CD4-positive, alpha-beta T cell (primary cell): ENCODE measurements around the gene NPSR1. TPM values are rescaled to one million over a fixed set of nuclear protein-coding genes. Genes with fewer than 3 reads are reported as not detected.

Experiments
- ATAC-seq: fragments of 200-7000 bp; cut with Tn5 transposase; one replicate; pipeline ENCODE4 v1.10.0; 2022; ENCODE audit warnings: mild to moderate bottlenecking; ENCODE audit not compliant: poor library complexity
- CTCF ChIA-PET: fragments of 350-600 bp; sonication (Branson Sonifier 250); formaldehyde crosslinking; loops from one replicate; lab custom pipeline; 2021; ENCODE audit warnings: antibody characterized with exemption, inconsistent platforms; lab: Charles Lee
- POLR2A ChIA-PET: fragments of 350-600 bp; sonication (Branson Sonifier 250); formaldehyde crosslinking; loops from one replicate; lab custom pipeline; 2021; ENCODE audit warnings: antibody characterized with exemption, inconsistent platforms; lab: Charles Lee
- DNase-seq, 14 experiments: peaks; one replicate each; pipeline ENCODE4 v3.0.0-alpha.2; 2013 to 2020; ENCODE audit warnings: mixed read lengths in 2 of 14
- H3K27ac ChIP-seq, 2 donors: one replicate each; pipeline versions ENCODE4 v1.5.1 to v1.7.0; 2013; ENCODE audit warnings: low read length in 2 of 2, low read depth in 1 of 2, mild to moderate bottlenecking in 1 of 2
- H3K27me3 ChIP-seq, 2 experiments: 1 replicate in 1 of 2; 2 replicates in 1 of 2; pipeline versions ENCODE4 v1.6.1 to v1.7.0; 2013; ENCODE audit warnings: low read length in 2 of 2, control low read depth in 1 of 2, mild to moderate bottlenecking in 1 of 2, moderate library complexity in 1 of 2; ENCODE audit not compliant: insufficient read depth in 2 of 2, control insufficient read depth in 1 of 2
- H3K36me3 ChIP-seq: one replicate; pipeline ENCODE4 v1.6.1; 2013; ENCODE audit warnings: low read length, control low read depth; ENCODE audit not compliant: insufficient read depth
- H3K4me1 ChIP-seq: one replicate; pipeline ENCODE4 v1.6.1; 2013; ENCODE audit warnings: low read length, control low read depth; ENCODE audit not compliant: insufficient read depth
- H3K4me3 ChIP-seq: one replicate; pipeline ENCODE4 v1.5.1; 2013; ENCODE audit warnings: mild to moderate bottlenecking, low read length, moderate library complexity
- H3K9me3 ChIP-seq, 2 experiments: 1 replicate in 1 of 2; 2 replicates in 1 of 2; pipeline versions ENCODE4 v1.6.1 to v1.7.0; 2013; ENCODE audit warnings: low read length in 2 of 2, mild to moderate bottlenecking in 2 of 2, control low read depth in 1 of 2, moderate library complexity in 1 of 2; ENCODE audit not compliant: control insufficient read depth in 1 of 2, insufficient read depth in 1 of 2
- H3K27ac Mint-ChIP-seq: one replicate; pipeline ENCODE4 v1.8.0; 2020; ENCODE audit warnings: mixed read lengths
- H3K27me3 Mint-ChIP-seq: one replicate; pipeline ENCODE4 v1.8.0; 2021; ENCODE audit warnings: mixed read lengths
- H3K36me3 Mint-ChIP-seq: one replicate; pipeline ENCODE4 v1.8.0; 2021; ENCODE audit warnings: low read depth, mixed read lengths
- H3K4me1 Mint-ChIP-seq: one replicate; pipeline ENCODE4 v1.8.0; 2021; ENCODE audit warnings: low read depth, mixed read lengths
- H3K4me3 Mint-ChIP-seq: one replicate; pipeline ENCODE4 v1.8.0; 2020; ENCODE audit warnings: mild to moderate bottlenecking, mixed read lengths
- H3K9me3 Mint-ChIP-seq: one replicate; pipeline ENCODE4 v1.8.0; 2020; ENCODE audit warnings: mixed read lengths
- CTCF ChIP-seq: fragments of 200-600 bp; IDR thresholded peaks from one replicate; pipeline ENCODE4 v1.8.0; 2022; ENCODE audit warnings: antibody characterized with exemption, mild to moderate bottlenecking
- intact Hi-C, 2 experiments: fragments of 100-400 bp; cut with DNase I in 1 of 2; cut with micrococcal nuclease in 1 of 2; formaldehyde crosslinking; loops; one replicate each; pipeline versions ENCODE4 v1.15.1 to v1.9.0; 2023 to 2025; cut with DNase I, micrococcal nuclease
- total RNA-seq, 174 experiments: library from RNA in 2 of 174; stranded (reverse) in 2 of 174; gene quantifications; one replicate each; pipeline ENCODE4 v1.2.3 and lab custom pipeline; 2021 to 2026

The NPSR1 gene
- total RNA-seq, 2 experiments from 2014 or later = not detected

- no peak overlapping the region for H3K27ac ChIP-seq
- TF ChIP-seq CTCF = no peak
- Mint-ChIP-seq H3K9me3 (no peaks in the 10 kb centered on the region), H3K4me3 (no peak overlapping the region), H3K27me3 (no peaks in the 10 kb centered on the region), H3K27ac (no peak overlapping the region), H3K4me1 (no peaks in the 10 kb centered on the region), H3K36me3 (no peaks in the 10 kb centered on the region)
- DNase-seq (no peak), ATAC-seq (no peak)
- no peaks in the 10 kb centered on the region for H3K4me1 ChIP-seq
- no peaks in the 10 kb centered on the region for H3K36me3 ChIP-seq
- no peaks in the 10 kb centered on the region for H3K27me3 ChIP-seq
- intact Hi-C loops = no loop called here
- H3K4me3 ChIP-seq = no peak overlapping the region
- H3K9me3 ChIP-seq = no peaks in the 10 kb centered on the region
- POLR2A ChIA-PET = no interaction called here
- CTCF ChIA-PET = no interaction called here
Observed at GRCh38 chr7:34734771-34735170, 76.8 kb downstream of the NPSR1 start.

GRCh38 chr7:34735526-34735925, 77.5 kb downstream of the NPSR1 start:
- Mint-ChIP-seq H3K4me3 (no peak overlapping the region), H3K36me3 (no peaks in the 10 kb centered on the region), H3K27me3 (no peaks in the 10 kb centered on the region), H3K9me3 (no peaks in the 10 kb centered on the region), H3K27ac (no peak overlapping the region), H3K4me1 (no peaks in the 10 kb centered on the region)
- peaks cover 0 to under 1% of the 10 kb centered on the region in 2 experiments for H3K27me3 ChIP-seq
- H3K4me3 ChIP-seq = no peak overlapping the region
- H3K27ac ChIP-seq = no peak overlapping the region
- ChIA-PET CTCF (interaction anchor here (0.9 kb wide), 1 partner anchor 10 kb away, joined by 3 read pairs; no protein-coding TSS in a partner anchor), POLR2A (interaction anchor here (1.6 kb wide), 1 partner anchor 12 kb away, joined by 3 read pairs; no protein-coding TSS in a partner anchor)
- TF ChIP-seq CTCF = no peak
- no peaks in the 10 kb centered on the region for H3K9me3 ChIP-seq
- intact Hi-C loops = no loop called here
- no peaks in the 10 kb centered on the region for H3K4me1 ChIP-seq
- H3K36me3 ChIP-seq = no peaks in the 10 kb centered on the region
- no peak for DNase-seq
- no peak for ATAC-seq

GRCh38 chr7:34739651-34740300, 81.8 kb downstream of the NPSR1 start:
- ChIA-PET POLR2A (no interaction called here), CTCF (no interaction called here)
- TF ChIP-seq CTCF = no peak
- H3K4me3 ChIP-seq = no peak overlapping the region
- H3K36me3 ChIP-seq = no peaks in the 10 kb centered on the region
- H3K27ac Mint-ChIP-seq = no peak overlapping the region
- H3K4me3 Mint-ChIP-seq = no peak overlapping the region
- no peak for DNase-seq
- H3K36me3 Mint-ChIP-seq = no peaks in the 10 kb centered on the region
- intact Hi-C loops = no loop called here
- H3K9me3 Mint-ChIP-seq = no peaks in the 10 kb centered on the region
- no peaks in the 10 kb centered on the region for H3K9me3 ChIP-seq
- peaks cover 0 to 7% of the 10 kb centered on the region in 2 experiments for H3K27me3 ChIP-seq
- H3K4me1 ChIP-seq = no peaks in the 10 kb centered on the region
- H3K4me1 Mint-ChIP-seq = no peaks in the 10 kb centered on the region
- no peak overlapping the region for H3K27ac ChIP-seq
- peaks cover 19% of the 10 kb centered on the region for H3K27me3 Mint-ChIP-seq
- no peak for ATAC-seq
